ENCODE results near the gene FAM236D.
"Not testable (repeated sequence)": the region's sequence is repeated elsewhere in the genome, so short reads cannot be mapped to it uniquely, and the experiment has no call there.

GRCh38 chrX:72782560-72782959, 25.4 kb downstream of the FAM236D start, which contains the start of gene FAM236B:
- TF ChIP-seq, protein P1, sequence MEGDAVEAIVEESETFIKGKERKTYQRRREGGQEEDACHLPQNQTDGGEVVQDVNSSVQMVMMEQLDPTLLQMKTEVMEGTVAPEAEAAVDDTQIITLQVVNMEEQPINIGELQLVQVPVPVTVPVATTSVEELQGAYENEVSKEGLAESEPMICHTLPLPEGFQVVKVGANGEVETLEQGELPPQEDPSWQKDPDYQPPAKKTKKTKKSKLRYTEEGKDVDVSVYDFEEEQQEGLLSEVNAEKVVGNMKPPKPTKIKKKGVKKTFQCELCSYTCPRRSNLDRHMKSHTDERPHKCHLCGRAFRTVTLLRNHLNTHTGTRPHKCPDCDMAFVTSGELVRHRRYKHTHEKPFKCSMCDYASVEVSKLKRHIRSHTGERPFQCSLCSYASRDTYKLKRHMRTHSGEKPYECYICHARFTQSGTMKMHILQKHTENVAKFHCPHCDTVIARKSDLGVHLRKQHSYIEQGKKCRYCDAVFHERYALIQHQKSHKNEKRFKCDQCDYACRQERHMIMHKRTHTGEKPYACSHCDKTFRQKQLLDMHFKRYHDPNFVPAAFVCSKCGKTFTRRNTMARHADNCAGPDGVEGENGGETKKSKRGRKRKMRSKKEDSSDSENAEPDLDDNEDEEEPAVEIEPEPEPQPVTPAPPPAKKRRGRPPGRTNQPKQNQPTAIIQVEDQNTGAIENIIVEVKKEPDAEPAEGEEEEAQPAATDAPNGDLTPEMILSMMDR (IDR thresholded peaks at IDR 0.05) = not testable (repeated sequence)
- not testable (repeated sequence) for TF ChIP-seq POLR2A (IDR thresholded peaks at IDR 0.05)
